GM21786 (cell line): ENCODE results near the gene PAK5.

Experiments
- ATAC-seq: cut with Tn5 transposase; IDR thresholded peaks from one replicate; pipeline ENCODE4 v1.9.1; 2021; ENCODE audit not compliant: unreplicated experiment

PAK5 gene

GRCh38 chr20:9532069-9532838 is 306.6 kb downstream of the PAK5 start:
- ATAC-seq = no peak

DNA sequence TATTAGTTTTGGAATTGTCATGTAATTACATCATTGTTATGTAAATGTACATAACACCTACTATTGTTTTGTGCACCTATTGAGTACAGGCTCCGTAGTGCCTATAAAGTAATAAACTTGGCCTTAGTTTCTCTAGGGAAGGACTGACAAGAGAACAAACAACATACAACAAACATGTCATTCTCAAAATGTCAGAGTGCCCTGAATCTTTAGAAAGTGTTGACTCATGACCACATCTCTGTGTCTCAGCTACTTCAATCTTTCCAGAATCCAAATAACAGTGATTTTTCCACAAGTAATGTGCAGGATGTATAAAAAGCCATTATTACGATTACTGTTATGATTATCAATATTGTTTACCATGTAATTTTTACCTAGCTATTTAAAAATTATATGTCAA is 307.3 kb downstream of the PAK5 start:
- no peak for ATAC-seq

DNA sequence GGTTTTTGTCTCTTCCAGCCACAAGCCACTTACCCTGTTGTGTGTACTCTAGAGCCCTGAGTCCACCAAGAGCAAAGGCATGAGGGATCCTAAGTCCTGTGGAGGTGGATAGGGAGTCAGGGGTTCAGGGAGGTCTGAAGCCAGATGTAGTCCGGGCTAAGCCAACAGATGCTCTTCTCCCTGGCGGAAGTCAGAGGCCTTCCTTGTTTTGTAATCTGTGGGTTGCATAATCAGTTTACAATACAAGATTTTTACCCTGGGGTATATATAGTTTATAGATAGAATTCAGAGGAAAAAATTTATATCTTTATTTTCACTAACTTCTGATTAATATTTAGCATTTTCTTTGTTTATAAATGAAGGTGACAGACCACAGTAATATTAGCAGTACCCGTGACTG is 315.2 kb downstream of the PAK5 start:
- no peak for ATAC-seq

GRCh38 chr20:9520086-9520485 is 318.8 kb downstream of the PAK5 start:
- ATAC-seq = no peak

DNA sequence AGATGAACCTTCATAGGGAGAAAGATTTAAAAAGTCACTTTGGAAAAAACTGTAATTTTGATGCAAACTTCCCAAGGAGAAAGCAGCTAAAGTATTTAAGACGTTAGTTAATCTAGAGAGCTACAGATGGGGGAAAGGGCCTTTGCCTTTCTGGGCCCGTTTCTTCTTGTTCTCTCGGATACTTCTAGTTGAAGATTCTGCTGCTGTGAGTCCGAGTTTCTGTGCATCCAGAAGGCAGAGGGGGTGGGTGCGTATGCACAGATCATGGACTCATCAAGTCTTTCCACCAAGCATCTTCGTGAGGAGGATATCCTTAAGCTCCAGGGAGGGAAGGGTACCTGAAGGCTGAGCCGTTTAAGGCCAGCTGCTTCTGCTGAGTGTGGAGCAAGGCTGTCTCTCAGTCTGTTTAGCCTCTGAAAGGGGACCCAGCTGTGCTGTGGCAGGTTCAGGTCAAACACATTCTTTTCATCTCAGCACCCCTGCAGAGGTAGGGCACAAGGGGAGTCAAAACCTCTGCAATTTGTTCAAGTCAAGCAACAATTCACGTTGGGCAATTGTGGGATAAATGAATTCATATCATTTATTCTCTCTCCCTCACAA is 320.2 kb downstream of the PAK5 start:
- no peak for ATAC-seq

DNA sequence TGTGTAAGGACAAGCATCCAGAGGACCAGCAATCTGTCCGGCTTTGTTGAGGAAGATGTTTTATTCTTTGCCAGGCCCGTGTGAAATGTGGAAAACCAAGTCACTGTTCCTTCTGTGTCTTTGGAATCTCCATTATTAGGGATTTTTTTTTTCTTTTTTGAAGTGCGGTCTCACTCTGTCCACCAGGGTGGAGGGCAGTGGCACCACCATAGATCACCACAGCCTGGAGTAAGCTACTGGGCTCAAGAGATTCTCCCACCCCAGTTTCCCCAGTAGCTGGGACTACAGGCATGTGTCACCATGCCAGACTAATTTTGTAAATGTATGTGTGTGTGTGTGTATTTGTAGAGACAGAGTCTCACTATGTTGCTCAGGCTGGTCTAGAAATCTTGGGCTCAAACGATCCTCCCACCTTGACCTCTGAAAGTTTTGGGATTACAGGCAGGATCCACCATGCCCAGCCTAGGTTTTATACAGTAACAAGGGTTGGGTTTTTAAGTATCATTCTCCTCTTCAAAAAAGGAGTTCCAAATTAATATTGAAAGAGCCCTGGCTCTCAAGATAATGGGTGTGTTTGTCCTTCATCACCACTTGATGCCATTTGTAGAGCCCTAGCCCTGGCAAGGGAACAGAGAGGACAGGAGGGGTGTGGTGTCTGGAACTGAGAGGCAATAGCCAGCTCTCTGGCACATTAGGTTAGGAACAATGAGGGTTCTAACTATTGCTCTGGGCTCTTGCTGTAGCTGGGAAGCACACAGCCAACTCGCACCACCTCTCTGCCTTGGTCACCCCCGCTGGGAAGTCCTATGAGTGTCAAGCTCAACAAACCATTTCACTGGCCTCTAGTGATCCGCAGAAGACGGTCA is 321.3 kb downstream of the PAK5 start:
- no peak for ATAC-seq

GRCh38 chr20:9516234-9516871 is 322.5 kb downstream of the PAK5 start:
- no peak for ATAC-seq

GRCh38 chr20:9515741-9516233 is 323.1 kb downstream of the PAK5 start:
- no peak for ATAC-seq

- no peak for ATAC-seq
Measured at GRCh38 chr20:9515214-9515585, 323.7 kb downstream of the PAK5 start.

DNA sequence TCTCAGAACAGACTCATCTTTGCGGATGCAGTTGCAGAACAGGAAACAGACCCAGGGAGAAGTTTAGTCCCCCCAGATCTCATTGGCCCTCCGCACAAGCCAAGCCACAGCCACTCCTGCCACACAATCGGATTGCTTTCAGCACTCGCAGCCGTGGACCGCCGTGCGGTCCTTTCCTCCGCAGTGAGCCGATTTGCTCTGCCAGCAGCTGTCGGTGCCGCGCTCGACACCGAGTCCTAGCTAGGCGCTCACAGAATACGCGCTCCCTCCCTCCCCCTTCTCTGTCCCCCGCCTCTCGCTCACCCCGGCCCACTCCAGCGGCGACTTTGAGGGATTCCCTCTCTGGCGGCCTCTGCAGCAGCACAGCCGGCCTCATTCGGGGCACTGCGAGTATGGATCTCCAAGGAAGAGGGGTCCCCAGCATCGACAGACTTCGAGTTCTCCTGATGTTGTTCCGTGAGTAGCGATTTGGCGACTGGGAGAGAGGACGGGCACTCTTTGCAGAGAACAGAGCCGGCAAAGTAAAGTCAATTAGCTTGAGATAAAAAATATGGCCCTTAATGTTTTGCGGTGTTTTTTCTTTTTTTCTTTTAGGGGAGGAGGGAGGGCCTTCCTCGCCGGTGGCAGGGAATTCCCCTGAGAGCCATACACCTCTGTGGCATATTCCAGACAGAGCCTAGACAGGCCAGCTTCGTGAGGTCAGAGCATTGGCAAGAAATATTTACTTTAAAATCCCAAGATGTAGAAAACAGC is 324.2 kb downstream of the PAK5 start, which contains the start of gene LAMP5:
LAMP5 (plus strand) TSS at position 130 of the 753 bp plus-strand sequence; CDS start at position 393, 263 bp downstream.
- no peak for ATAC-seq

GRCh38 chr20:9514072-9514460 is 324.8 kb downstream of the PAK5 start:
- ATAC-seq = no peak

DNA sequence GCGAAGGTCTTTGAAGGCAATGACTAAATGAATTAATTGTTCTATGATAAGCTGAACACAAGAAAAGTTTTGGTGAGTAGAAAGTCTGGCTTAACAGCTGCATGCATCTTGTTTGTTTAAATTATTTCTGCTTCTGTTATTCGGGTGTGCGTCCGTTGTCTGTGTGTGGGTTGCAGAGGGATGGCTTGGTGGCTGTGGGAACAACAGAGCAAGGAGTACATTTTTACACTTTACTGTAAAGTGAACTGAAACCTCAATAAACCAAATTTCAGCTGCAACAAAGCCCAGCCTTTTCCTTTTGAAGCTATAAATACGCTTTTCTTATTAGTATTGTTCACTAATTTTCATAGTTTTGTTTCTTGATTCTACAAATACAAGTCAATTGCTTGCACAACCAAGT is 328.0 kb downstream of the PAK5 start:
- ATAC-seq = no peak

DNA sequence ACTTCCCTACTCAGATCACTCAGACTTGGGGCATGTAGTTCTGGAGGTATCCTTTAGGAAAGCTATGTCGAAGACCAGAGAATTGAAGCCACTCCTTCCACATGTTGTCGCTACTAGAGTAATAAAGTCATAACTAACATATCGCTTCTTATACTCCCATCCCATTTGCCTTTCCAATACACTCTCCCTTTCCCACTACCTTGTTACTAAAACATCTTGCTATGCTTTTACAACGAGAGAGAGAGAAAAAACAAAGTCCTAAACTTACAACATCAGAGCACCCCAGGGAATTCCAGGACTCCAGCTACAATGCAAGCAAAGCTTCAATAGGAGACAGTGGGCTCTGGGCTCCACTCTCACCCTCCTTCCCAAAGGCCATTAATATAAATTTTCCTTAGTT is 329.6 kb downstream of the PAK5 start:
- ATAC-seq = no peak

GRCh38 chr20:9508696-9509178 is 330.1 kb downstream of the PAK5 start:
- no peak for ATAC-seq

DNA sequence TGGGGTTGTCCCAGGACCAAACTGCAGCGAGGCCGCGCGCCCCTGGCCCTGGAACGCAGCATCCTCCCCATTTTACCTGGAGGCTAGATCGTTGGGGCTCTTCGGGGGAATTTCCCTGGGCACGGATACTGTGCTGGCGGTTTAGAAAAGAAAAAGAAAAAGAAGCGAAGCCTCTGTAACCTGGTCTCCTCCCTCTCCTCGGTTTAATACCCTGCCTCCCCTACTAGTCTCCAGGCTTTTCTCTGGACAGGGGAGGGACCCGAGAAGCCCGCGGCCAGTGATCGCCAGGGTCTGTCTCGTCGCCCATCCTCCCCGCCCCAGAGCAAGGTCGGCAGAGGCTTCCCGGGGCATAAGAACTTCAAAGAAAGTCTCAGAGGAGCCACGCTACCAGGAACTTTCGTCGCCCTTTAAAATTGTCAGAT is 330.6 kb downstream of the PAK5 start:
- no peak for ATAC-seq

DNA sequence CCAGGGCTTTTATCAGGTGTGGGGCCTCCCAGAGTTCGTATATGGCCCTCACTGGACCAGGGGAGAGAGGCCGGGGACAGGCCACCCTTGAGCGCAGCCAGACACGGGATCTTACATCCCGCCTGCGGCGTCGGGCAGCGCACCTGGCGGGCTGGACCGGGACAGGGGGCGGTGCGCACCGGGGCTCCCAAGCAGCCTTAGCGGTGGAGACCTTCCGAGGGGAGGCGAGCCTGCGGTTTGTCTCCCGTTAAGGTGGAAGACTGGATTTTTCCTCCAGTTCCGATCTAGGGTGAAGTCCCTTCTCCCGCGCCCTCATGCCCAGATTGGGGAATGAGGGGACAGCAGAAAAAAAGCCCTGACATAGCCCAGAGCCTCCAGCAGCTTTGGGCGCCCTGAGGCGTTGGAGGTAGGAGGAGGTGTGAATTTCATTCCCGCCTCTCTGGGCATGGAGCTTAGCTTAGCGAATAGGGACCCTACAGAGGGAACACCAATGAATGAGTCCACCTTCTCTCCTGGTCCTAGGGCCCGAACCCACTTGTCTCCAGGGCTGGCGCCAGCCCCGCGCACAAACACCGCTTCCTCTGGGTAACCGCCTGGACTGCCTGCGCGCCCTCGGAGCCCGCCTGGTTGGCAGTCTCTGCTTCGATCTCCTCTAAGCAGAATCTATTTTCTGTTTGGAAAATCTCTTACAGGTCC is 331.2 kb downstream of the PAK5 start:
- ATAC-seq = no peak

- no peak for ATAC-seq
Measured at GRCh38 chr20:9506964-9507369, 331.9 kb downstream of the PAK5 start.

DNA sequence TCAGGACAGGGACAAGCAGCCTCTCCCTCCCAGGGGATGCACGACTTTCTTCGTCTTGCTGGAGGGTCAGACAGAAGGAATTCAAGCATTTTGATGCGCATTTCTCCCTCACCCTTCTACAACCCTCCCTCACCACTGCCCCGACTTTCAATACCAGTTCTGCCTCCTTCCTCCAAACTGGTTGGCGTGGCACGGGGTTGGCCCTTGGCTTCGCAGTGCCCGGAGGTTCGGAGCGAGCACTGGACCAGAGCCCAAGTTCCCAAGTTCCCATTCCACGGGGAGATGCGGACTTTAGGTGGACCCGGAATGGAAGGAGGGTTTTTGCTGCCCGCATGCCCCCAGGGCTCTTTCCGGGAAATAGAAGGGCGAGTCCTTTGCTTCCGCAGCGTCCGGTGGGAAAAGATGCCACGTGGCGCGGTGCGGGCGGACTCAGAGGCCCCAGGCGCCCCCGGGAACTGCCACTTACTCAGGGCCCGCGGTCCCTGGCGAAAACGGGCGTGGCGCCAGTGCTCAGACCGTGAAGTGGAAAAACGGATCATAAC is 332.5 kb downstream of the PAK5 start:
- ATAC-seq = no peak

DNA sequence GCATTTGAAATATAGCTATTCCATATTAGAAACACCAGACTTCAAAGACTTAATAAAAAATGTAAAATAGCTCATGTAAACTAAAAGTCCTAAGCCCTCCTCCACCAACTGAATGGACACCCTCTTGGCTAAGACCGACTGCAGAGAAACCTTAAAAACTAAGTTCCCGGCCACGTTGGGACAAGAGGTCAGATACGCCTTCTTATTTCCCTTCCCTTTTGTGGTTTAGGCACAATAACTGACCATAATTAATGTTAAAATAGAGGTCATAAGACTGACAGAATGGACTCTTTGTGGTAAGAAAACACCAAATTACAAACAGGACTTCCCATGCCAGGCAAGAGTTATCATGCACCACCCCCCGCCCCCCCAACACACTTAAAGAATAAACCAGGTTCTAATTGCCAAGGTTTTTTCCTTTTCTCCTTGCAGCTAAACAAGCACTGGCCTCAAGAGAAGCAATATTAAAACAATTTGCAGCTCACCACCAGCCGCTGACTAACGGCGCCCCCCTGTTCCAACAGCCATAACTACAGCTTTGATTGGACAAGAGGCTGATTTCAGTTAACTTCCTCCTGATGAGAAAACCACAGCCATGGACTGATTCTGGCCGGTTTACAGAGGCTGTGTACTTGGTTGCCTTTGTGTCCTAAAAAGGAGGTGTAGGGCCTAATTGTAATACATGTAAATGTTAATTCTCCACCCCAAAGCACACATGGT is 335.2 kb downstream of the PAK5 start:
- no peak for ATAC-seq
